Gastroesophageal sphincter (tissue), 3 donors: ENCODE results near the gene P2RX7.

Experiments
- CTCF ChIP-seq, 4 experiments: fragments of 200-600 bp in 2 of 4; fragments of 450-650 bp in 2 of 4; sonication (generic) in 1 of 4; IDR thresholded peaks; one replicate each; pipeline ENCODE4 v1.5.1; 2017 to 2019; ENCODE audit warnings: antibody characterized with exemption in 4 of 4, mild to moderate bottlenecking in 2 of 4, moderate library complexity in 2 of 4
- POLR2AphosphoS5 ChIP-seq: sonication (generic); formaldehyde crosslinking; IDR thresholded peaks from one replicate; pipeline ENCODE4 v1.6.1; 2017; ENCODE audit warnings: antibody characterized with exemption

- TF ChIP-seq CTCF (IDR thresholded peaks at IDR 0.05): no peak
- TF ChIP-seq POLR2AphosphoS5: no peak
Measured at GRCh38 chr12:121087467-121088194, 45.0 kb upstream of the P2RX7 start.
